ENCODE measurements around the gene ARHGAP4.

The ARHGAP4 gene

GRCh38 chrX:153925739-153926551 lies at the start of gene ARHGAP4:
ARHGAP4 (minus strand) TSS chrX:153926264; CDS start chrX:153926202, 62 bp downstream.
- peak in 1 of 3 experiments; percentile 44 for DNase-seq (ENCODE audit: low read depth in 2 of 3, low spot score in 2 of 3)

- no peak for DNase-seq (ENCODE audit: low read depth in 2 of 3, low spot score in 2 of 3)
Observed at GRCh38 chrX:153974726-153975286, 48.7 kb upstream of the ARHGAP4 start.

DNA sequence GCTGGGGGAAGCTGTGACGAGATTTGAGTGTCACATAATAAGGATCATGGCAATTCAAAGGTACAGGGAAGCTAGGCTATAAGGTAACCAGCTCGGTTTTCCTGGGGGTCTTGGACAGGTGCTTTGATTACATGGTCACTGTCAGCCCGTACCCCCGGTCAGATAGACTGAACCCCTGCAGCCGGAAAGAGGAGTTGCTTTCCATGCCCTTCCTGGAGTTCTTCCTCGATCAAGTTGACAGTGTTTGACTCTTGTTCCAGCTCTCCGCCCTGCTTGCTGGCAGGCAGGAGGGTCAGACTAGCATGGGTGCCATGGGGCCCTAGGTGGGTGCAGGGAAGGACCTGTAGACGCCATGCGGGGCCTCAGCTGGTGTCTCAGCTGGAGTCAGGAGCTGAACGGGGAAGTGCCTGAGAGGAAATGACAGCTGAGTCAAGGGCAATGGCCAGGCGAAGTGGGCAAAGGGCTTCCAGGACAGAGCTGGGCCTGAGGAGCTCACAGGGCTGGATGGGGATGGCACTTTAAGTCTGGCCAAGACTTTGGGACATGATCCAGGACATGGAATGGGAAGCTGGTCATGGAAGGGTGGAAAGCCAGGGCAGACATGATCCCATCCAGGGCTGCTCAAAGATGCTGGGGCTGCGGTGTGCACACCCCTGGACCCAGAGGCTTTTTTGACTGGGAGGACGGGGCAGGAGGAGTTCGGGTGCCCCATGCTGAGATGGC lies 48.1 kb upstream of the ARHGAP4 start:
- DNase-seq (ENCODE audit: low read depth in 2 of 3, low spot score in 2 of 3) = no peak

DNA sequence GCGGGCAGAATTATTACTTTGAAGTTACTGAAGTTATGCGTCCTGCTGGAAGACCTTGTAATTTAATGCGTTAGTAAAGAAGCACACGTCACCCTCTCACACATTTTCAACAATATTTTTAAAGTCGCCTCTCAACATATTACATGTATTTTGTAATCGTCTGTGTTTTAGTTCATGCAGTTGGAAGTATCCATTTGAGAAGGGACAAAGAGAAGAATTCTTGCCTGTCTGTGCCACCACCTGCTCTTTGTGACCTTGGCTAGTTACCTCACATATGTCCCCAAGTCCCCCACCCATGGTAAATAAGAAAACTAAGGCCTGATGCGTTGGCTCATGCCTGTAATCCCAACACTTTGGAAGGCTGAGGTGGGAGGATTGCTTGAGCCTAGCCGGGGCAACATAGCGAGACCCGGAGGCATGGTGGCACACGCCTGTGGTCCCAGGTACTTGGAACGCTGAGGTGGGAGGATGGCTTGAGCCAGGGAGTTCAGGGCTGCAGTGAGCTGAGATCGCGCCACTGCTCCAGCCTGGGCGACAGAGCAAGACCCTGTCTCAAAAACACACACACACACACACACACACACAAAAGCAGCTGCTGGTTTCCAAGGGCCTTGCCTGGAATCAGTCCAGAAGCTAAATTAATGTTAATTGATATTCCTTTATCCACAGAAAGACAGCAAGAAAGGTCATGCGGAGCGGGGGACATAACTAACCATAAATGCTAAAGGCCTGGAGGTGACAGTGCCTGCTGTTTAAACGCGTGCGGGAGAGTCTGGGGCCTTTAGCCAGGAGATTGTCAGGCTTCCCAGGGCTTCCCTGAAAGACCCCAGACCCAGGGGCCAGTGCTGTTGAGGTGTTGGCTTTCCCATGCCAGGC lies 47.3 kb upstream of the ARHGAP4 start:
- DNase-seq (ENCODE audit: low read depth in 2 of 3, low spot score in 2 of 3) = no peak

GRCh38 chrX:153972368-153973126 lies 46.5 kb upstream of the ARHGAP4 start, which contains the start of gene TMEM187:
TMEM187 (plus strand) TSS chrX:153972754; CDS start chrX:153982063, 9,309 bp downstream.
- DNase-seq (ENCODE audit: low read depth in 2 of 3, low spot score in 2 of 3) = peak; percentile 74 to 90 (median 75)

DNA sequence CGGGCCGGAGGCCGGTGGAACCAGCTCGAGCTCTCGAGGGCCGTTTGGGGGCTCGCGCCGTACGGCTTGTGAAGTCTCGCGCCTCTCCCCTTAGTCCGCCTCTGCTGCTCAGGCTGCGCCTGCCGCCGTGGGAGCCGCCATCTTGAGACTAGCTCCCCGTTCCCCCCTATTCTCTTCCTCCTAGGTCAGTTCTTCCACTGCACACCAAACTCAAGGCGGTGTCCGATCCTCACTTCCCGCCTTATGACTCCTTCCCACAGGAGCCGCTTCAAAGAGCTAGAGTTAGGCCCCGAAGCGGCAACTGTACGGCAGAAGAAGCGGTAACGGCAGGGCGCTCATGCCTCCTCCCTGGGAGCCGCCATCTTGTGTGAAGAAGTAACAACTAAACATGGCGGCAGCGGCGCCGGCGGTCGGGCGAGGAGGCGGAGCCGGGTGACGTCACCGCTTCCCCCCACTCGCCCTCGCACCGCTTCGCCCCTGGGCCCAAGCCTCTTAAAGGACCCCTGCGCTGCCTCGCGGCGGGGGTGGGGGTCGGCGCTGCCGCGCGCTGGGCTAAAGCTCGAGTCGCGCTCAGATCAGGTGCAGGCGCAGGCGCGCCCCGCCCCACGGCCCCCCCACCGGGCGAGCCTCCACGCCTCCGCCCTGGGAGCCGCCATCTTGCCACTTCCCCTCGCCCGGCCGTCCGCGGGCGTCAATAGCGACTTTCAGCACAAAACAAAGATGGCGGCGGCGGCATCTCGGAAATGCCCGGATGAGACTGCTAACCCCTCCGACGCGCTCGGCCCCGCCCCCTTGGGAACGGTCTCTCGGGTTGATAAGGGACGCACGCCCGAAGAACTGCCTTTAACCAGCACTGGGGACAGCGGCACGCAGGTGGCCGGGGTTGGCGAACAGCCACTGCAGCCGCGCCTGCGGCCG lies 45.6 kb upstream of the ARHGAP4 start, which contains the start of gene HCFC1:
Gene HCFC1, minus strand, starts transcription at position 369 of the 918 bp plus-strand sequence. CDS start 978 bp downstream, outside the sequence.
- peak; percentile 73 to 85 (median 84) for DNase-seq (ENCODE audit: low read depth in 2 of 3, low spot score in 2 of 3)

DNA sequence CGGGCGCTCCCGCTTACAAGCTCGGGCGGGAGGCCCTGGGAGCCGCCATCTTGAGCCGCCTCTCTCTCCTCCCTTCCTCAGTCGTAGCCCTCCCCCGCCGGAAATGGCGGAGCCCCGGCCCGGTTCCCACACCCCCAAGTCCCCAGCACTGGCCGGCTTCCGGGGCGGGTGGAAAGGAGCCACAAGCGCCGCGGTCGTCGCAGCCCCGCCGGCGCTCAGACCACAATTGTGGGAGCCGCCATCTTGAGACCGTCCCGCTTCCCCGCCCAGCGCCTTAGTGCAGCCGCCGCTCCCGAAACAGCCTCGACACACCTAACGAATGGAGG lies 45.0 kb upstream of the ARHGAP4 start:
- peak; percentile 55 to 83 (median 76) for DNase-seq (ENCODE audit: low read depth in 2 of 3, low spot score in 2 of 3)

DNA sequence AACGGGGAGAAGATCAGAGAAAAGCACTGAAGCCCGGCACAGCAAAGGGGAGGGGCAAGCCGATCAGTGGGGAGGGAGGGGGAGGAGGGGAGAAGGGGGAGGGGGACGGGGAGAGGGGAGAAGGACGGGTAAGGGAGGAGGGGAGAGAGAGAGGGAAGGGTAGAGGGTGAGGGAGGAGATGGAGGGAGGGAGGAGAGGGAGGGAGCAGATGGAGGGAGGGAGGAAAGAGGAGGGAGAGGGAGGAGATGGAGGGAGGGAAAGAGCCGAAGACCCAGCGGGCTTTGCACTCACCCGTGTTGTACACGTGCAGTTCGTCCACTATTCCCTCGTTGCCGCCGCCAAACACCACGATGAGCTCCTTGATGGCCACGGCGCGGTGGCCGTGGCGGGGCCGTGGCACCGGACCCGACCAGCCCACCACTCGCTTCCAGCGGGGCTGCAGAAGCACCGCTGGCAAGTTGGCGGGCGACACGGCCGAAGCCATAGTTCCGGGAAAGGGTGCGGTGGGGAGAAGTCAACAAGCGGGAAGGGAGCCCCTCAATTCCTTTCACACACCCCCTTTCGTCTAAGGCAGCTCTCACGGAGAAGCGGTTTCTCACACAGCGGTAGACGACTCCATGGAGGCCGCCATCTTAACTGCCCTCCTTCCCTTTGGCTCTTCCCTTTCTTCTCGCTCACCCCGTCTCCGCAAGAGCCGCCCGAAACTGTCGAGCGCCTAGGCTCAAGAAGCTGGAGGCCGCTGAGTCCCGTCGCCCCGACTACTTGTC lies 44.5 kb upstream of the ARHGAP4 start:
- no peak for DNase-seq (ENCODE audit: low read depth in 2 of 3, low spot score in 2 of 3)

DNA sequence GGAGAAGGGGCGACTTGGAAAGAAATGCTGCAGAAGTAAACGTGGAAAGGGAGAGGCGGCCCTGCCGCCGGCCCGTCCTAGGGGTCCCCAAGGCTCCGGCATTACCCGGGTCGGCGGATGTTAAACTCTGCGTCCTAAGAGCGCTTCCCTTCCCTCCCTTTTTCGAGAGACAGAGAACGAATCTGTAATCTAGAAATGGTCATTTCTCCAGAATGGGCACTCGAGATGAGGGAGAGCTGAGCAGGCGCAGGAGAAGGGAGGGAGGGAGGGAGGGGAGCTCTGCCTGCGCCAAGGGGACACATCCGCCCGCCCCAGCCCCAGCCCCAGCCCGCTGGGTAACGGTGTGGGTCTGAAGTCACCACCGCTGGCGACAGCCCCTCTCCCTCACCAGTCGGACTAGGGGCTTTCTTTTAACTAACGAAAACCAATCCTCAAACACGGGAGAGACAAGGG lies 43.9 kb upstream of the ARHGAP4 start:
- DNase-seq (ENCODE audit: low read depth in 2 of 3, low spot score in 2 of 3) = no peak

- DNase-seq (ENCODE audit: low read depth in 2 of 3, low spot score in 2 of 3) = no peak
Observed at GRCh38 chrX:153969125-153969903, 43.2 kb upstream of the ARHGAP4 start.

DNA sequence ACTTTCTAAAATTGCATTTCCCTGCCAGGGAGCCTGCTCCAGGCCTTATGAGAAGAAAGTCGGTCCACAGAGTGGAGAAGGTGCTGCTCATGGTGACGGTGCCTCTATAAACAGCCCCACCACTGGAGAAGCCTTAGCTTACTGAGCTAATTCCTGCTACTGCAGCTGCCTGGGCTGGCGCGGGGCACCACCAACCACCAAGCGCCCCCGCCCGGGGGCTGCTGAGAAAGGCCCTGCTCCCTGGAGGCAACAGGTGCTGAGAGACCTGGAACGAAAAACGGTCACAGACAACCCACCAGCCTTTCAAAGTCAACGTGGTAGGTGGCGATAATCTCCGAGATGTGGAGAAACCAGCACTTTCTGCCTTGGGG lies 42.7 kb upstream of the ARHGAP4 start:
- no peak for DNase-seq (ENCODE audit: low read depth in 2 of 3, low spot score in 2 of 3)

GRCh38 chrX:153968255-153968654 lies 42.2 kb upstream of the ARHGAP4 start:
- no peak for DNase-seq (ENCODE audit: low read depth in 2 of 3, low spot score in 2 of 3)

GRCh38 chrX:153967536-153968224 lies 41.6 kb upstream of the ARHGAP4 start:
- DNase-seq (ENCODE audit: low read depth in 2 of 3, low spot score in 2 of 3) = no peak

GRCh38 chrX:153966841-153967535 lies 40.9 kb upstream of the ARHGAP4 start:
- no peak for DNase-seq (ENCODE audit: low read depth in 2 of 3, low spot score in 2 of 3)

GRCh38 chrX:153966283-153966688 lies 40.2 kb upstream of the ARHGAP4 start:
- DNase-seq (ENCODE audit: low read depth in 2 of 3, low spot score in 2 of 3) = no peak

DNA sequence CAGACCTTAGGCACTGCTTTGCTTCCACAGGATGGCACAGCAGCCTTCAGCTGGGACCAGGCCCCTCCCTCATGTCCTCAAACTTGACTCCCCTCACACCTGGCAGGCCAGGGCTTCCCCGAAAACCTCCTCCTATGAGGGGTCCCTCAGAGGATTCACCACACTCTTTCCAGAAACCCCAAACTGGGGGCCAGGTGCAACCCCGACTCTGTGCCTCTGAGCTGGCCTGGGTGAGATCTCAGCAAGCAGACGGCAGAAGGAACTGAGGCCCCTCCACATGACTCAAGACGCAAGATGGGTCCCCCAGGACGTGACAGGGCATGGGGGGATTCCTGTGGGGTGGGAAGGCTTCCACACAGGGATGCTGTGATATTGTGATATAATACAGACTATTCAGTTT lies 39.3 kb upstream of the ARHGAP4 start:
- no peak for DNase-seq (ENCODE audit: low read depth in 2 of 3, low spot score in 2 of 3)
